Measurements from ENCODE around the gene MAST4.

- TF ChIP-seq CTCF (IDR thresholded peaks at IDR 0.05; ENCODE audit: low read depth, low read length, poor library complexity, severe bottlenecking) (no peak), EZH2phosphoT487 (IDR thresholded peaks at IDR 0.05; ENCODE audit: borderline replicate concordance, low read length) (no peak)
Observed at GRCh38 chr5:66582499-66583165, 13.6 kb upstream of the MAST4 start.

Data from DOHH2 (cell line).